HG03439 (cell line): ENCODE results near the gene ARHGAP26.
"Not testable (repeated sequence)": the region's sequence is repeated elsewhere in the genome, so short reads cannot be mapped to it uniquely, and the experiment has no call there.

Source experiments
- ATAC-seq: cut with Tn5 transposase; IDR thresholded peaks from one replicate; pipeline ENCODE4 v1.9.1; 2021; ENCODE audit warnings: mild to moderate bottlenecking, moderate library complexity; ENCODE audit not compliant: unreplicated experiment

Gene ARHGAP26

GRCh38 chr5:143076377-143076776 is 306.2 kb downstream of the ARHGAP26 start:
- ATAC-seq = no peak

DNA sequence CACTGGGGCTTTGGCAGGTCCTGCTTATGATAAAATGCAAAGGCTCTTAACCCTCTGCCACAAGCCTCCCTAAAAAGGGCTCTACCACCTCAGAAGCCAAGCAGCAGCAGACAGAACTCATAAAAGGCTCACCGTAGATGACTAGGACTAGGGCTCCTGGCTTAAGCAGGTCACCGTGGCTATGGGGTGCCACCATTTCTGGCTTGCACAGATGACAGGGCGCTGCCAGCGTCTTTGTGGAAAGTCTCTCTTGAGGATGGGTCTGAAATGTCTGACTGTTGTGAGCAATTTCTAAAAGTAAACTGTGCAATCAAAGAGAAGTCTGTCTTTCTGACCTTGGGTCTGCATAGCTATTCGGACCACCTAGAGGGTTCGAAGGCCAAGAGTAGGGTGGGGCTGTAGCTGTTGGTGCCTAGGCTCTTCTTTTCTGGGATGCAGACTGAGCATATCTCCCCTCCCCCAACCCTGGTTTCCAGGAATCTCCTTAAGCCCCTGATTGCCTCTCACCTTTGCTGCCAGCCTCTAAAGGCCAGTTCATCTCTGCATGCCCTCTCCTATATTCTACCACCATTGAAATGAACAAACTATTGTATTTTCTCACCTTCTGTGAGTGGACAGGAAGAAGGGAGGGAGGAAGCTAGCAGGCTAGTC is 307.4 kb downstream of the ARHGAP26 start:
- ATAC-seq = no peak

DNA sequence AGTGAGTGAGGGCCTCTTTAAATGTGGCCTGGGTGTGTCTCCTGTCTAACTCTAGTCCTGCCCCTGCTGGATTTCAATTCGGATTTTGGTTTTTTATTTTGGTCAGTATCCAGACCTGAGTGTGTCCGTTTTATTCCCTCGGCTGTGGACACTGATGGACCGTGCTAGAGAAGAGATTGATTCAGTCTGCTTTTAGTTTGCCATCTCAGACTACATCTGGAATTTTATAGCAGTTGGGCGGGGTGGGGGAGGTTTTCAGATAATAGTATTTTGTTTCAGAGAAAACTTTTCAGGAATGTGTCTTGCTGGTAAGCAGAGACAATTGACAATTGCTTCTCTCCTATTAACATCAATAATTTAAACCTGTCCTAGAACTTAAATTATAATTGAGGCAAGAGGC is 308.1 kb downstream of the ARHGAP26 start:
- ATAC-seq = no peak

DNA sequence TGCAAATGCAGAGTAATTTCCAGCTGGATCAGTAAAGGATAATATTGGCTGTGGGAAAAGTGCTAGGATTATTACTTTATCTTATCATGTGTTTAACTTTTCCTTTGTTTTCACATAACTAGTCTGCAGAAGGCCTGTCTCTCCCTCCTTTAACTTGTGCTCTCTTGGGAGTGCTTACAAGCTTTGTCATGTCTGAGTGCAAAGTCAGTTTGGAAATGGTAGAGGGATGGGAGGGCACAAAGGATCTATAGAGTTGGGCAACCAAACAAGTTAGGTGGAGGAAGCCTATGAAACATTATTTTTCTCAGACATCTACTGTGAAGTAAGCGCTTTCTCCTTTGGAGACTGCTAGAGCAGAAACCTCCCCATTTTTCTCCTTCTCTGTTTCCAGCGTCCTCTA is 308.8 kb downstream of the ARHGAP26 start:
- ATAC-seq = no peak

GRCh38 chr5:143080407-143080806 is 310.2 kb downstream of the ARHGAP26 start:
- no peak for ATAC-seq

GRCh38 chr5:143080982-143081381 is 310.8 kb downstream of the ARHGAP26 start:
- no peak for ATAC-seq

GRCh38 chr5:143083006-143083405 is 312.8 kb downstream of the ARHGAP26 start:
- ATAC-seq = no peak

DNA sequence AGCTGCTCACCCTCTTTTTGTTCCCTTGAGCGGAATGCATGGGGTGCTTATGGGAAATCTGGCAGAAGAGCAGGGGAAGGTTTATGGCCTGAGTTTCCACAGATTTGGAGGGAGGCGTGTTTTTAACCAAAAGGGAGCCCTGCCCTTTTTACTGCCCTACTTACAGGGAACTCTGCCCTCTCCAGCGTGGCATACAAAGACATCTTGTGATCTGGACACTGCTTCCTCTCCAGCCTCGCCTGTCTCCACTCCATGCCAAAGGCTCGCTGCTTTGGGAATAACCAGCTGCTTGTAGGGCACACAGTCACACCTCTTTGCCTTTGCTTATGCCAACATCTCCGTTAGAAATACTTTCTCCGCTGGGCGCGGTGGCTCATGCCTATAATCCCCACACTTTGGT is 314.2 kb downstream of the ARHGAP26 start:
- ATAC-seq = no peak

GRCh38 chr5:143085319-143085917 is 315.2 kb downstream of the ARHGAP26 start:
- ATAC-seq = no peak

GRCh38 chr5:143086546-143086907 is 316.4 kb downstream of the ARHGAP26 start:
- ATAC-seq = no peak

GRCh38 chr5:143086908-143087637 is 316.9 kb downstream of the ARHGAP26 start:
- ATAC-seq = no peak

DNA sequence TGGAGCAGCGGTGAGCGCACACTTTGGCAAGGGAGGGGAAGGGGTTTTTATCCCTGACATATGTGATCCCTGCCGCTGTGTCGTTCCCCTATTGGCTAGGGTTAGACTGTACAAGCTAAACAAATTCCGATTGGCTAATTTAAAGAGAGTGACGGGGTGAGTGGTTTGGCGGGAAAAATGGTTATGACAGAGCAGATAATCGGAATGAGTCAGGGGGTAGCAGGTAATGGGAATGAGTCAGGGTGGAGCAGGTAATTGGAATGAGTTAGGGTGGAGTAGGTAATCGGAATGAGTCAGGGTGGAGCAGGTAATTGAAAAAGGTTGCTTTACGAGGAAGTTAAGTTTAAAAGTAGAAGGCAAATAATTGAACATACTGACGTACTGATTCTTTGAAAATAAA is 318.5 kb downstream of the ARHGAP26 start:
- ATAC-seq = not testable (repeated sequence)

- ATAC-seq = not testable (repeated sequence)
These were observed 319.9 kb downstream of the ARHGAP26 start for GRCh38 chr5:143090044-143090443.

GRCh38 chr5:143092711-143093451 is 322.7 kb downstream of the ARHGAP26 start:
- not testable (repeated sequence) for ATAC-seq

DNA sequence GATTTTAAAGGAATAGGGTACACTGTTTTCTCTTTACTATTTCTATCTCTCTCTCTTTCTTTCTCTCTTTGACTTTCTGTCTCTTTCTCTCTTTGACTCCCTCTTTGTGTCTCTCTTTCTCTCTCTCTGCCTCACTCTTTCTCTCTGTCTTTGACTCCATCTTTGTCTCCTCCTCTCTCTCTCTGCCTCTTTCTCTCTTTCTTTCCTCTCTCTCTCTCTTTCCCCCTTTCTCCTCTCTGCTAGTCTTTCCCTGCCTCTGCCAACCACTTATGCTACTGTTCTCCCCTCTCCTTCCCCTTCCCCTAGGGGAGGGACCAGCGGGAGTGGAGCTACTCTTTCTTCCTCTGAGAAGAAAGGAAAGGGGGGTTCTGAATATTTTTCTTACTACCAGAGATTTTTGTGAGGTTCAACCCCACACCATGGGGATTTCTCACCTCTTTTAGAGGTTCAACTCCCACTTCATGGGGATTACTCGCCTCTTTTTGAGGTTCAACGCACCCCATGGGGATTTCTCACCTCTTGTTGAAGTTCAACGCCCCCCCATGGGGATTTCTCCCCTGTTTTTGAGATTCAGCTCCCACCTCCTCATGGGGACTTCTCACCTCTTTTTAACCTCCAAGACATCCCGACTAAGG is 323.4 kb downstream of the ARHGAP26 start:
- ATAC-seq = no peak

GRCh38 chr5:143094087-143094521 is 323.9 kb downstream of the ARHGAP26 start:
- ATAC-seq = no peak

DNA sequence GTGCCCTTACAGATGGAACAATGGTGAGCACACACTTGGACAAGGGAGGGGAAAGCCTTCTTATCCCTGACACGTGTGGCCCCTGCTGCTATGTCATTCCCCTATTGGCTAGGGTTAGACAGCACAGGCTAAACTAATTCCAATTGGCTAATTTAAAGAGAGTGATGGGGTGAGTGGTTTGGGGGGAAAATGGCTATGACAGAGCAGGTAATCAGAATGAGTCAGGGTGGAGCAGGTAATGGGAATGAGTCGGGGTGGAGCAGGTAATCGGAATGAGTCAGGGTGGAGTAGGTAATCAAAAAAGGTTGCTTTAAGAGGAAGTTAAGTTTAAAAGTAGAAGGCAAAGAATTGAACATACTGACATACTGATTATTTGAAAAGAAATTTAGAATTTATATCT is 324.4 kb downstream of the ARHGAP26 start:
- not testable (repeated sequence) for ATAC-seq

DNA sequence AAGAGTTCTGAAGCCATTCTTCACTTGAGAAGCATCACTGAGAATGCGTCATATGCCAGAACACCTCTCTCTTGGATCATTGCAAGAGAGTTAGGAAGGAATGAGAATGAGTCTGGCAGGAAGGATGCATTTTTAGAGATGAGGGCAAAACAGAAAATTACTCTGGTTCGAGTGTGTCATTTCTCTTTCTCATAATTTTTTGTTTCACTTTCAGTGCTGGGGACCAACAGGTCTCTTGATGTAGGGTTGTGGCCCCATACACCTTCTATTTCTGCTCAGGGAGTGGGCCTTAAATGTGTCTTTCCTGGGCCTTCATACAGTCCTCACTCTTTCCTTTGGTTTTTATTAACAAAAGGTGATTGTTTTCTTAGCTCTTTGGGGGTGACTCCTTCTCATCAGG is 330.9 kb downstream of the ARHGAP26 start:
- ATAC-seq = peak; percentile 81

DNA sequence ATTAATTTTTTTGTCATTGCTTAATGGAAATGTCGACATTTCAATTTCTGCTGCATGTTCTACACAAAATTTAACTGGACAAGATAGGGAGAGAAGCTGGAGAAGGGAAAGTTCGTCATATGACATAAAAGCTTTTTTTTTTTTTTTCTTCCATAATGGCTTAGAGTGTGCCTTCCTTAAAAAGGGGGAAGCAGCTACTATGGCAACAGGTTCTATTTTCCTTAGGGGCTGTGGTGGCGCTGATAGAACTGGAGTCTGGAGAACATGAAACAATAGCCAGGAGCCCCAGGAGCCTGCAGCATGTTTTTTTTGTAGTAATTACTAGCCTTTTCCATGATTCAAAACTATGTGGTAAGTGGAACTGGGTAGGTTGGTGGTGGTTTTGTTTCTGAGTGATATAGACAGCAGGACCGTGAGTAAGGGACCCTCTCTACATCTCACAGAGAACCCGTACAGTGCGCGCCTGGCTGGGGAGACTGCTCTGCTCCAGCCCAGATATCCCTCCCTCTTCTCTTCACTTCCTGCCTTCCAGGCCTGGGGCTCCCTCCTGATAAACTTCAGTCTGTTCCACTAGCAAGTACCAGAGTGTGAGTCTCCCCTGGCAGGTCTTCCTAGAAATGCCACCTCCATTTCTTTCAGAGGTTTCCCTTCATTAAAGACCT is 331.7 kb downstream of the ARHGAP26 start:
- ATAC-seq = no peak

DNA sequence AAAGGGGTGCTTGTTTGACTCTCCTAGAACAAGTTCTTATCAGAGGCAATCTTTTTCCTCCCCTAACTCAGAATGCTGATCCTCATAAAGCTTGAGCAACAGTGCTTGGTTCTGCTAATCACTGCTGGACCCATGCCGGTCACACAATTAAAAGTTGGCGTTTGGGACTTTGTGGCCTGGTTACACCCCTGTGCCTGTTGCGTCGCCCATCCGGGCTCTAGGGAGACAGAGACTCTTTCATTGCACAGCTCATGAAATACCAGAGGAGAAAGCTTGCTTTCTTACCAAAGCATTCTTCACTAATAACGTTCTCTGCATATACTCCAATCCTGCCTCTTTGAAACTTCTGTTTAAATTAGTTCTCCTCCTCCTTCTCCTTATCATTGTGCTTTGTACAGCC is 332.2 kb downstream of the ARHGAP26 start:
- ATAC-seq = no peak
